Measurements from ENCODE around the gene SLC15A2.

GRCh38 chr3:121916189-121916588, 22.0 kb downstream of the SLC15A2 start:
- TF ChIP-seq POLR2A (IDR thresholded peaks at IDR 0.05; ENCODE audit: low read length) (no peak), GATA1 (IDR thresholded peaks at IDR 0.05; ENCODE audit: low read depth, low read length) (no peak)
